ENCODE results near the gene FSD1L. TPM values are rescaled to one million over a fixed set of nuclear protein-coding genes. Genes with fewer than 3 reads are reported as not detected.
"Not testable (repeated sequence)": the region's sequence is repeated elsewhere in the genome, so short reads cannot be mapped to it uniquely, and the experiment has no call there.

Gene FSD1L
- total RNA-seq, 4 donors from 2014 or later, result 1.8 to 16.8 (median 7.0) TPM

DNA sequence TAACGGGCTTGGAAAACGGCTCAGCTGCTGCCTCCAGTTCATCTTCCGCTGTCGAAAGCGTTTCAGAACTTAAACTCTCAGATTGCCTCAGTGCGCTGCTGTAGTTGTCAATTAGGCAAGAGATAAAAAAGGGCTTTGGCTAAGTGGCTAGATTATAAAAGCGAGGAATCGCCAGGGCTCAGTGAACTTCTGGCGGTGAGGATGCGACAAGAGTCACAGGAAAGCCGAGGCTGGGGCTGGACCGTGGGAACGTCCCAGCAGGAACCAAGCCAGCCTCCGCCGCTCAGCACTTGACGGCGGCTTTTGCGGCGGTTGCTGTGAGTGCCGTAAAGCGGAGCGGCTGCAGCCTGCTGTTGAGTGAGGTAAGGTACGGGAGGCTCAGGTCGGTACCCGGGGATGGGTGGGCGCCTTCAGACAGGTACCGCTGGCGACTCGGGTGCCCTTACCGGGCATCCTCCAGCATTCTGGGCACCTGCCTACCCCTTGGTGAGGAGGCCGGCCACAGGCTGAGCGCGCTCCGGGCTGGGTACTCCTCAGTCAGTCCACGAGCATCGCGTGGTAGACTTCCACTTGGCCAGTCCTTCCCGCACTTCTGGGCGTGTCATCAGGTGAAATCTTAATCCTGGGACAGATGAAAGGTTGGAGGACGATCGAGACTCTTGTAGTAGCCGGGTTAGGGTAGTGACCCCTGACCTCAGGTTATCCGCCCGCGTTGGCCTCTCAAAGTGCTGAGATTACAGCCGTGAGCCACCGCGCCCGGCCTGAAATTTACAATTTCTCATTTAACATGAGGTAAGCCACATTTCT lies 110.2 kb downstream of the FSD1L start, which contains the start of gene FKTN:
Gene FKTN (plus strand): TSS at position 328 of the 807 bp plus-strand sequence. CDS start 16,902 bp downstream, outside the sequence.
- peak in 2 of 3 donors; percentile 38 to 74 for TF ChIP-seq POLR2AphosphoS5 (IDR thresholded peaks at IDR 0.05)
- peak; percentile 20 for TF ChIP-seq POLR2A (IDR thresholded peaks at IDR 0.05)
- TF ChIP-seq, protein P1, sequence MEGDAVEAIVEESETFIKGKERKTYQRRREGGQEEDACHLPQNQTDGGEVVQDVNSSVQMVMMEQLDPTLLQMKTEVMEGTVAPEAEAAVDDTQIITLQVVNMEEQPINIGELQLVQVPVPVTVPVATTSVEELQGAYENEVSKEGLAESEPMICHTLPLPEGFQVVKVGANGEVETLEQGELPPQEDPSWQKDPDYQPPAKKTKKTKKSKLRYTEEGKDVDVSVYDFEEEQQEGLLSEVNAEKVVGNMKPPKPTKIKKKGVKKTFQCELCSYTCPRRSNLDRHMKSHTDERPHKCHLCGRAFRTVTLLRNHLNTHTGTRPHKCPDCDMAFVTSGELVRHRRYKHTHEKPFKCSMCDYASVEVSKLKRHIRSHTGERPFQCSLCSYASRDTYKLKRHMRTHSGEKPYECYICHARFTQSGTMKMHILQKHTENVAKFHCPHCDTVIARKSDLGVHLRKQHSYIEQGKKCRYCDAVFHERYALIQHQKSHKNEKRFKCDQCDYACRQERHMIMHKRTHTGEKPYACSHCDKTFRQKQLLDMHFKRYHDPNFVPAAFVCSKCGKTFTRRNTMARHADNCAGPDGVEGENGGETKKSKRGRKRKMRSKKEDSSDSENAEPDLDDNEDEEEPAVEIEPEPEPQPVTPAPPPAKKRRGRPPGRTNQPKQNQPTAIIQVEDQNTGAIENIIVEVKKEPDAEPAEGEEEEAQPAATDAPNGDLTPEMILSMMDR (IDR thresholded peaks at IDR 0.05), result no peak
- TF ChIP-seq EP300 (IDR thresholded peaks at IDR 0.05; ENCODE audit: low read depth), result no peak
- peak within 1 kb of the TSS; percentile 56 to 70 (median 70) for H3K27ac ChIP-seq
- H3K4me3 ChIP-seq, result peak within 1 kb of the TSS; percentile 77 to 92 (median 86)
- WGBS, 2 donors (ENCODE audit: low coverage in 1 of 2), result 0 to 1% methylated on average over 3 to 49 of the region's 49 CpGs
- intact Hi-C loops (cut with DNase I; ENCODE audit: low total_unique reads), result no loop called here
- H3K36me3 ChIP-seq, result no peaks in the 10 kb centered on the region
- in situ Hi-C loops (cut with MboI; ENCODE audit: low pct_ligation_motif_present in 1 of 4, low pct_unique_long_range_greater_than_20kb in 1 of 4, low sequenced_read_pairs in 3 of 4), result no loop called here
- H3K4me1 ChIP-seq, result peaks cover 5 to 14% (median 7%) of the 10 kb centered on the region in 4 donors
- no peaks in the 10 kb centered on the region for H3K9me3 ChIP-seq
- no peaks in the 10 kb centered on the region for H3K27me3 ChIP-seq
- DNase-seq, result peak; percentile 91

DNA sequence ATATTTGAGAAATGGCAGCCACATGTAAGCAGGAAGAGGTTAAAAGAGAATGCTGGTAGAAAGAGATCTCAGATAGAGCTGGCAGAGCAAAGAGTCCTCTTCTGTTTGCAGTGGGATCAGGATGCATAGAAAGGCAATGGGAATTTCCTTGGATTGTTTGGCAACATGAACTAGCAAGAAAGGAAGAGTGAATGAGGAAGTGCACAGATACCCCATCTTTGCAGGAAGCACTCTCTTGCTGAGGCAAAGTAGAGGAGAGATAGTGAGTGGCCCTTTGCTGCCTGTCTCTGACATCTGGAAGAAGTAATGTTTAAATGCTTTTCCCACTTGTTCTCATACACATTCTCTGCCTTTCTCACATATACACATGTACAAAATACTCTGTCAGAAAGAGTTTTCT lies 124.6 kb downstream of the FSD1L start:
- Histone ChIP-seq H3K9me3 (no peaks in the 10 kb centered on the region), H3K27ac (no peak overlapping the region), H3K4me1 (no peaks in the 10 kb centered on the region), H3K27me3 (no peaks in the 10 kb centered on the region), H3K4me3 (no peak overlapping the region), H3K36me3 (peaks cover 0 to 17% (median 2%) of the 10 kb centered on the region in 4 donors)
- in situ Hi-C loops (cut with MboI; ENCODE audit: low pct_ligation_motif_present in 1 of 4, low pct_unique_long_range_greater_than_20kb in 1 of 4, low sequenced_read_pairs in 3 of 4) (no loop called here), intact Hi-C loops (cut with DNase I; ENCODE audit: low total_unique reads) (no loop called here)
- DNase-seq, result no peak
- TF ChIP-seq EP300 (IDR thresholded peaks at IDR 0.05; ENCODE audit: low read depth) (no peak), POLR2A (IDR thresholded peaks at IDR 0.05) (no peak), POLR2AphosphoS5 (IDR thresholded peaks at IDR 0.05) (no peak)
- TF ChIP-seq, protein P1 (IDR thresholded peaks at IDR 0.05), result no peak

DNA sequence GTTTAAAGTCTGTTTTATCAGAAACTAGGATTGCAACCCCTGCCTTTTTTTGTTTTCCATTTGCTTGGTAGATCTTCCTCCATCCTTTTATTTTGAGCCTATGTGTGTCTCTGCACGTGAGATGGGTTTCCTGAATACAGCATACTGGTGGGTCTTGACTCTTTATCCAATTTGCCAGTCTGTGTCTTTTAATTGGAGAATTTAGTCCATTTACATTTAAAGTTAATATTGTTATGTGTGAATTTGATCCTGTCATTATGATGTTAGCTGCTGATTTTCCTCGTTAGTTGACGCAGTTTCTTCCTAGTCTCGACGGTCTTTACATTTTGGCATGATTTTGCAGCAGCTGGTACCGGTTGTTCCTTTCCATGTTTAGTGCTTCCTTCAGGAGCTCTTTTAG lies 132.1 kb downstream of the FSD1L start:
- DNase-seq; H3K27ac ChIP-seq; intact Hi-C loops (cut with DNase I; ENCODE audit: low total_unique reads); in situ Hi-C loops (cut with MboI; ENCODE audit: low pct_ligation_motif_present in 1 of 4, low pct_unique_long_range_greater_than_20kb in 1 of 4, low sequenced_read_pairs in 3 of 4); H3K4me1 ChIP-seq; H3K4me3 ChIP-seq; H3K27me3 ChIP-seq; H3K36me3 ChIP-seq; H3K9me3 ChIP-seq: not testable (repeated sequence)
- 99 to 100% methylated on average over 1 to 6 of the region's 6 CpGs for WGBS, 2 donors (ENCODE audit: low coverage in 1 of 2)

DNA sequence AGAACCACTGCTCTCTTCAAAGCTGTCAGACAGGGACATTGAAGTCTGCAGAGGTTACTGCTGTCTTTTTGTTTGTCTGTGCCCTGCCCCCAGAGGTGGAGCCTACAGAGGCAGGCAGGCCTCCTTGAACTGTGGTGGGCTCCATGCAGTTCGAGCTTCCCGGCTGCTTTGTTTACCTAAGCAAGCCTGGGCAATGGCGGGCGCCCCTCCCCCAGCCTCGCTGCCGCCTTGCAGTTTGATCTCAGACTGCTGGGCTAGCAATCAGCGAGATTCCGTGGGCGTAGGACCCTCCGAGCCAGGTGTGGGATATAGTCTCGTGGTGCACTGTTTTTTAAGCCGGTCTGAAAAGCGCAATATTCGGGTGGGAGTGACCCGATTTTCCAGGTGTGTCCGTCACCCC lies 133.7 kb downstream of the FSD1L start:
- H3K9me3 ChIP-seq; H3K36me3 ChIP-seq; intact Hi-C loops (cut with DNase I; ENCODE audit: low total_unique reads); in situ Hi-C loops (cut with MboI; ENCODE audit: low pct_ligation_motif_present in 1 of 4, low pct_unique_long_range_greater_than_20kb in 1 of 4, low sequenced_read_pairs in 3 of 4); H3K27me3 ChIP-seq; H3K4me3 ChIP-seq; H3K4me1 ChIP-seq; H3K27ac ChIP-seq; DNase-seq: not testable (repeated sequence)
- WGBS, 2 donors (ENCODE audit: low coverage in 1 of 2), result 91% methylated on average over 16 of the region's 16 CpGs; no CpG with 5 or more reads in 1 of the 2 donors

DNA sequence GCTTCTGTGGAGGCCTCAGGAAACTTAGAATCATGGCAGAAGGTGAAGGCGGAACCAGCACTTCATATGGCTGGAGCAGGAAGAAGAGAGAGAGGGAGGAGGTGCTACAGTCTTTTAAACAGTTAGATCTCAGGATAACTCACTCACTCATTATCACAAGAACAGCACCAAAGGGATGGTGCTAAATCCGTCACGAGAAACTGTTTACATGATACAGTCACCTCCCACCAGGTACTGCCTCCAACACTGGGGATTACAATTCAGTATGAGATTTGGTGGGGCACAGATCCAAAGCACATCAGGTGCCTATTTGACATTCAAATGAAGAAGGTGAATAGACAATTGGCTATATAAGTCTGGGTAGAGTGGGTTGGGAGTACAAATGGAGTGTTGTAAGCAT lies 145.3 kb downstream of the FSD1L start:
- no peak for TF ChIP-seq POLR2AphosphoS5 (IDR thresholded peaks at IDR 0.05)
- intact Hi-C loops (cut with DNase I; ENCODE audit: low total_unique reads), result no loop called here
- Histone ChIP-seq H3K9me3 (peaks cover 4 to 8% of the 10 kb centered on the region in 2 donors), H3K4me3 (no peak overlapping the region), H3K4me1 (no peaks in the 10 kb centered on the region), H3K36me3 (peaks cover 0 to 17% (median 0%) of the 10 kb centered on the region in 4 donors), H3K27me3 (no peaks in the 10 kb centered on the region), H3K27ac (no peak overlapping the region)
- no peak for DNase-seq
- 81% methylated on average over 3 of the region's 3 CpGs; no CpG with 5 or more reads in 1 of the 2 donors for WGBS, 2 donors (ENCODE audit: low coverage in 1 of 2)
- in situ Hi-C loops (cut with MboI; ENCODE audit: low pct_ligation_motif_present in 1 of 4, low pct_unique_long_range_greater_than_20kb in 1 of 4, low sequenced_read_pairs in 3 of 4), result no loop called here

Other genes starting within 250 kb of the FSD1L start
- gene SLC44A1, start 203.4 kb upstream of the FSD1L start, total RNA-seq, result 10 to 100 TPM; 39.3 to 94.1 (median 58.3) TPM
- 10 to 100 TPM in 3 of 4 donors, 1 to 10 TPM in 1; 6.7 to 15.1 (median 14.5) TPM for gene FKTN, start 110.1 kb downstream of the FSD1L start, total RNA-seq
- not detected for gene TAL2, start 214.4 kb downstream of the FSD1L start, total RNA-seq
- 10 to 100 TPM; 25.2 to 36.6 (median 29.1) TPM for gene TMEM38B, start 246.5 kb downstream of the FSD1L start, total RNA-seq